Progenitor cell of endocrine pancreas (in vitro differentiated cells): Measurements from ENCODE around the gene PLLP. TPM values are rescaled to one million over a fixed set of nuclear protein-coding genes. Genes with fewer than 3 reads are reported as not detected.

Experiments used
- DNase-seq: peaks from one replicate; pipeline ENCODE4 v3.0.0; 2021; ENCODE audit warnings: low spot score; ENCODE audit not compliant: unreplicated experiment
- H3K27ac Mint-ChIP-seq: 2 replicates; pipeline ENCODE4 v1.8.0; 2021; ENCODE audit warnings: mild to moderate bottlenecking, moderate library complexity, mixed read lengths
- H3K27me3 Mint-ChIP-seq: 2 replicates; pipeline ENCODE4 v1.8.0; 2021; ENCODE audit warnings: mixed read lengths
- H3K36me3 Mint-ChIP-seq: 2 replicates; pipeline ENCODE4 v1.8.0; 2022; ENCODE audit warnings: mixed read lengths; ENCODE audit not compliant: insufficient read depth
- H3K4me1 Mint-ChIP-seq: 2 replicates; pipeline ENCODE4 v1.8.0; 2021; ENCODE audit warnings: low read depth, mixed read lengths
- H3K4me3 Mint-ChIP-seq: 2 replicates; pipeline ENCODE4 v1.8.0; 2021; ENCODE audit warnings: low read depth, mild to moderate bottlenecking, moderate library complexity, mixed read lengths
- H3K9me3 Mint-ChIP-seq: 2 replicates; pipeline ENCODE4 v1.8.0; 2021; ENCODE audit warnings: low read depth, mixed read lengths
- CTCF ChIP-seq: fragments of 200-600 bp; sonication (generic); IDR thresholded peaks from one replicate; pipeline ENCODE4 v1.5.0; 2021; ENCODE audit warnings: antibody characterized with exemption, mild to moderate bottlenecking; ENCODE audit not compliant: unreplicated experiment
- total RNA-seq: library from RNA; stranded (reverse); gene quantifications from 2 replicates; pipeline ENCODE4 v1.2.1, GENCODE V29; 2021

PLLP gene
- total RNA-seq, 1 donor from 2014 or later, result 2.9 TPM

- Mint-ChIP-seq H3K36me3 (no peaks in the 10 kb centered on the region), H3K9me3 (no peaks in the 10 kb centered on the region), H3K4me3 (no peak overlapping the region), H3K27ac (no peak overlapping the region), H3K27me3 (peaks cover under 1% of the 10 kb centered on the region), H3K4me1 (peaks cover 8% of the 10 kb centered on the region)
- no peak for TF ChIP-seq CTCF
- DNase-seq, result no peak
Measured at GRCh38 chr16:57306676-57307341, 22.3 kb upstream of the PLLP start.

- H3K27me3 Mint-ChIP-seq, result peaks cover 9% of the 10 kb centered on the region
- no peaks in the 10 kb centered on the region for H3K36me3 Mint-ChIP-seq
- no peak overlapping the region for H3K27ac Mint-ChIP-seq
- no peak overlapping the region for H3K4me3 Mint-ChIP-seq
- peaks cover 9% of the 10 kb centered on the region for H3K4me1 Mint-ChIP-seq
- DNase-seq, result no peak
- no peaks in the 10 kb centered on the region for H3K9me3 Mint-ChIP-seq
- no peak for TF ChIP-seq CTCF
Measured at GRCh38 chr16:57305159-57305811, 20.8 kb upstream of the PLLP start.

- Mint-ChIP-seq H3K4me3 (no peak overlapping the region), H3K27ac (peak overlapping the region; percentile 87)
- TF ChIP-seq CTCF, result no peak
Measured at GRCh38 chr16:57304169-57305061, 19.9 kb upstream of the PLLP start.

GRCh38 chr16:57303910-57304168 is 19.4 kb upstream of the PLLP start:
- no peak for DNase-seq
- H3K36me3 Mint-ChIP-seq, result no peaks in the 10 kb centered on the region
- peaks cover 9% of the 10 kb centered on the region for H3K4me1 Mint-ChIP-seq
- TF ChIP-seq CTCF, result no peak
- H3K4me3 Mint-ChIP-seq, result no peak overlapping the region
- H3K9me3 Mint-ChIP-seq, result no peaks in the 10 kb centered on the region
- H3K27ac Mint-ChIP-seq, result peak overlapping the region; percentile 87
- peaks cover 9% of the 10 kb centered on the region for H3K27me3 Mint-ChIP-seq

More at GRCh38 chr16:57304169-57305061, 19.9 kb upstream of the PLLP start:
- no peaks in the 10 kb centered on the region for H3K36me3 Mint-ChIP-seq
- no peaks in the 10 kb centered on the region for H3K9me3 Mint-ChIP-seq
- no peak for DNase-seq
- peaks cover 9% of the 10 kb centered on the region for H3K4me1 Mint-ChIP-seq
- peaks cover 9% of the 10 kb centered on the region for H3K27me3 Mint-ChIP-seq
